Measurements from ENCODE around the gene TRAF4.

Gene TRAF4

GRCh38 chr17:28705728-28706334, 38.0 kb upstream of the TRAF4 start:
- H3K4me3 ChIP-seq (replicated peaks; ENCODE audit: low read depth, low read length), result no peak overlapping the region
- no peaks in the 10 kb centered on the region for H3K27me3 ChIP-seq (replicated peaks; ENCODE audit: control insufficient read depth, insufficient read depth, low read length)
- no peak for DNase-seq (ENCODE audit: extremely low read depth, insufficient read length)
- TF ChIP-seq, protein P1, sequence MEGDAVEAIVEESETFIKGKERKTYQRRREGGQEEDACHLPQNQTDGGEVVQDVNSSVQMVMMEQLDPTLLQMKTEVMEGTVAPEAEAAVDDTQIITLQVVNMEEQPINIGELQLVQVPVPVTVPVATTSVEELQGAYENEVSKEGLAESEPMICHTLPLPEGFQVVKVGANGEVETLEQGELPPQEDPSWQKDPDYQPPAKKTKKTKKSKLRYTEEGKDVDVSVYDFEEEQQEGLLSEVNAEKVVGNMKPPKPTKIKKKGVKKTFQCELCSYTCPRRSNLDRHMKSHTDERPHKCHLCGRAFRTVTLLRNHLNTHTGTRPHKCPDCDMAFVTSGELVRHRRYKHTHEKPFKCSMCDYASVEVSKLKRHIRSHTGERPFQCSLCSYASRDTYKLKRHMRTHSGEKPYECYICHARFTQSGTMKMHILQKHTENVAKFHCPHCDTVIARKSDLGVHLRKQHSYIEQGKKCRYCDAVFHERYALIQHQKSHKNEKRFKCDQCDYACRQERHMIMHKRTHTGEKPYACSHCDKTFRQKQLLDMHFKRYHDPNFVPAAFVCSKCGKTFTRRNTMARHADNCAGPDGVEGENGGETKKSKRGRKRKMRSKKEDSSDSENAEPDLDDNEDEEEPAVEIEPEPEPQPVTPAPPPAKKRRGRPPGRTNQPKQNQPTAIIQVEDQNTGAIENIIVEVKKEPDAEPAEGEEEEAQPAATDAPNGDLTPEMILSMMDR (IDR thresholded peaks at IDR 0.05; ENCODE audit: insufficient read depth, low read length, poor library complexity, severe bottlenecking), result no peak
- peaks cover 35% of the 10 kb centered on the region for H3K36me3 ChIP-seq (ENCODE audit: control insufficient read depth, insufficient read depth, low read length)

GRCh38 chr17:28706471-28707338, 37.1 kb upstream of the TRAF4 start:
- TF ChIP-seq, protein P1 (IDR thresholded peaks at IDR 0.05; ENCODE audit: insufficient read depth, low read length, poor library complexity, severe bottlenecking), result no peak
- no peak for DNase-seq (ENCODE audit: extremely low read depth, insufficient read length)

GRCh38 chr17:28707339-28707720, 36.5 kb upstream of the TRAF4 start:
- Histone ChIP-seq H3K36me3 (ENCODE audit: control insufficient read depth, insufficient read depth, low read length) (peaks cover 22% of the 10 kb centered on the region), H3K4me3 (replicated peaks; ENCODE audit: low read depth, low read length) (no peak overlapping the region), H3K27me3 (replicated peaks; ENCODE audit: control insufficient read depth, insufficient read depth, low read length) (no peaks in the 10 kb centered on the region)
- no peak for DNase-seq (ENCODE audit: extremely low read depth, insufficient read length)
- TF ChIP-seq, protein P1 (IDR thresholded peaks at IDR 0.05; ENCODE audit: insufficient read depth, low read length, poor library complexity, severe bottlenecking), result no peak

More at GRCh38 chr17:28706471-28707338, 37.1 kb upstream of the TRAF4 start:
- no peak overlapping the region for H3K4me3 ChIP-seq (replicated peaks; ENCODE audit: low read depth, low read length)
- H3K36me3 ChIP-seq (ENCODE audit: control insufficient read depth, insufficient read depth, low read length), result peaks cover 26% of the 10 kb centered on the region
- H3K27me3 ChIP-seq (replicated peaks; ENCODE audit: control insufficient read depth, insufficient read depth, low read length), result no peaks in the 10 kb centered on the region

- TF ChIP-seq, protein P1 (IDR thresholded peaks at IDR 0.05; ENCODE audit: insufficient read depth, low read length, poor library complexity, severe bottlenecking), result no peak
- Histone ChIP-seq H3K4me3 (replicated peaks; ENCODE audit: low read depth, low read length) (peak overlapping the region; percentile 73), H3K27me3 (replicated peaks; ENCODE audit: control insufficient read depth, insufficient read depth, low read length) (no peaks in the 10 kb centered on the region), H3K36me3 (ENCODE audit: control insufficient read depth, insufficient read depth, low read length) (peaks cover 4% of the 10 kb centered on the region)
- DNase-seq (ENCODE audit: extremely low read depth, insufficient read length), result peak; percentile 90
Measured at GRCh38 chr17:28710861-28711722, 32.7 kb upstream of the TRAF4 start.

DNA sequence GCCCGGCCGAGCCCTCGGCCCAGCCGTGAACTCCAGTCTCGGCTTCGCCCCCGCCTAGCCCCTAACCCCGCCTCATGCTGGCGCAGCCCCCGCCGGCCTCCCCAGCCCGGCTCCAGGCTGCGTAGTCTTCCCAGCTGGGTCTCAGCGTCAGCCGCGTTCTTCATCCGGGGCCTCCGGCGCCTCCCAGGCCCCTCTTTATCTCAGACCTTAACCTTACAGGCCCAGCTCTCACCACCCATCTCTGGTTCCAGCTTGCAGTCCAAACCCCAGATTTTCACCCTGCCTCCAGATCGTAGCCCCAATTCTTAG, 32.1 kb upstream of the TRAF4 start, which contains the start of gene PROCA1:
TSS of gene PROCA1 (minus strand) at position 166 of the 309 bp plus-strand sequence. CDS start 228 bp downstream, outside the sequence.
- DNase-seq (ENCODE audit: extremely low read depth, insufficient read length), result no peak

More for the DNA sequence above, 32.1 kb upstream of the TRAF4 start, which contains the start of gene PROCA1:
- TF ChIP-seq, protein P1 (IDR thresholded peaks at IDR 0.05; ENCODE audit: insufficient read depth, low read length, poor library complexity, severe bottlenecking), result no peak
- no peaks in the 10 kb centered on the region for H3K36me3 ChIP-seq (ENCODE audit: control insufficient read depth, insufficient read depth, low read length)
- no peaks in the 10 kb centered on the region for H3K27me3 ChIP-seq (replicated peaks; ENCODE audit: control insufficient read depth, insufficient read depth, low read length)
- H3K4me3 ChIP-seq (replicated peaks; ENCODE audit: low read depth, low read length), result peak within 1 kb of the TSS; percentile 73

Data from GM06990 (cell line).